ENCODE measurements around the gene ZBTB21.

- TF ChIP-seq CTCF (IDR thresholded peaks at IDR 0.05; ENCODE audit: low read depth, low read length) (no peak), POLR2A (IDR thresholded peaks at IDR 0.05; ENCODE audit: extremely low read depth, insufficient read length) (no peak), MAX (IDR thresholded peaks at IDR 0.05; ENCODE audit: low read depth, low read length) (no peak)
Measured at GRCh38 chr21:42043201-42043895, 33.2 kb upstream of the ZBTB21 start.
